ENCODE measurements around the gene TRIM66. TPM values are rescaled to one million over a fixed set of nuclear protein-coding genes. Genes with fewer than 3 reads are reported as not detected.

Gene TRIM66
- total and polyA plus RNA-seq, 2 of the 8 experiments (the other 6 are each of a cell fraction or from before 2014, with no cell fraction given), result 3.1 to 3.5 TPM

GRCh38 chr11:8614497-8614896 is 68.0 kb downstream of the TRIM66 start (continued):
- TF ChIP-seq CBX5 (IDR thresholded peaks at IDR 0.05; ENCODE audit: low read depth, low read length) (no peak), TCF12 (IDR thresholded peaks at IDR 0.05; ENCODE audit: low read depth, low read length) (no peak), KDM5A (IDR thresholded peaks at IDR 0.05; ENCODE audit: low read length) (no peak), FOSL1 (IDR thresholded peaks at IDR 0.05; ENCODE audit: insufficient read depth, low read depth, low read length) (no peak)
